A673 (cell line): Measurements from ENCODE around the gene NPY. TPM values are rescaled to one million over a fixed set of nuclear protein-coding genes. Genes with fewer than 3 reads are reported as not detected.

Experiments
- BruUV-seq: library from RNA; stranded (reverse); fragments of 400-500 nt; replicated peaks from 2 replicates; lab custom pipeline; 2021; lab: Mats Ljungman, UMichigan
- CTCF ChIA-PET: fragments of 300-600 bp; sonication (Branson Sonifier 250); formaldehyde crosslinking; loops from one replicate; lab custom pipeline; 2022; ENCODE audit warnings: antibody characterized with exemption; lab: Charles Lee
- POLR2A ChIA-PET: fragments of 300-600 bp; sonication (Branson Sonifier 250); formaldehyde crosslinking; loops from one replicate; lab custom pipeline; 2022; ENCODE audit warnings: antibody characterized with exemption; ENCODE audit not compliant: low non-redundant PET; lab: Charles Lee
- DNase-seq: peaks from one replicate; pipeline ENCODE4 v3.0.0-alpha.2; 2015; ENCODE audit warnings: low spot score
- H3K27ac ChIP-seq: fragments of 200-600 bp; sonication (generic); 2 replicates; pipeline ENCODE4 v1.5.1; 2016; ENCODE audit warnings: mixed run types, low read depth, mild to moderate bottlenecking, mixed read lengths, antibody characterized with exemption, low read length; ENCODE audit not compliant: poor library complexity, severe bottlenecking
- H3K27me3 ChIP-seq: fragments of 200-600 bp; sonication (generic); replicated peaks from 2 replicates; pipeline ENCODE4 v1.6.1; 2017; ENCODE audit warnings: mixed run types, low read depth, mild to moderate bottlenecking, mixed read lengths, antibody characterized with exemption, low read length; ENCODE audit not compliant: insufficient read depth, poor library complexity
- H3K36me3 ChIP-seq: fragments of 200-600 bp; sonication (generic); 2 replicates; pipeline ENCODE4 v1.6.1; 2016; ENCODE audit warnings: mixed run types, mild to moderate bottlenecking, mixed read lengths, antibody characterized with exemption, low read length; ENCODE audit not compliant: insufficient read depth, poor library complexity, severe bottlenecking
- H3K4me1 ChIP-seq: fragments of 200-600 bp; sonication (generic); 2 replicates; pipeline ENCODE4 v1.6.1; 2017; ENCODE audit warnings: mixed run types, mild to moderate bottlenecking, mixed read lengths, antibody characterized with exemption, low read length; ENCODE audit not compliant: insufficient read depth, poor library complexity, severe bottlenecking
- H3K4me3 ChIP-seq: fragments of 200-600 bp; sonication (generic); 2 replicates; pipeline ENCODE4 v1.5.1; 2016; ENCODE audit warnings: low read depth, mixed run types, mild to moderate bottlenecking, mixed read lengths, low read length; ENCODE audit not compliant: poor library complexity, severe bottlenecking
- H3K9me3 ChIP-seq: fragments of 200-600 bp; sonication (generic); 2 replicates; pipeline ENCODE4 v1.6.1; 2016; ENCODE audit warnings: mixed run types, low read depth, mild to moderate bottlenecking, mixed read lengths, antibody characterized with exemption, low read length; ENCODE audit not compliant: poor library complexity, severe bottlenecking
- EZH2 ChIP-seq: fragments of 200-600 bp; sonication (generic); IDR thresholded peaks from 2 replicates; pipeline ENCODE4 v1.6.1; 2017; ENCODE audit warnings: borderline replicate concordance, low read depth, mild to moderate bottlenecking, mixed read lengths, antibody characterized with exemption, low read length; ENCODE audit not compliant: poor library complexity, severe bottlenecking
- intact Hi-C: fragments of 100-400 bp; cut with micrococcal nuclease; formaldehyde crosslinking; loops from one replicate; pipeline ENCODE4 v1.10.0; 2022; ENCODE audit not compliant: unreplicated experiment
- total RNA-seq: library from RNA; stranded (reverse); gene quantifications from 2 replicates; pipeline ENCODE4 v1.2.3, GENCODE V29; 2021
- TF ChIP-seq, protein P1 (sequence below): fragments of 300-800, 200-600 bp; sonication (generic); conservative IDR thresholded peaks from 2 replicates; pipeline ENCODE4 v1.5.1; 2017; ENCODE audit warnings: low read depth, mild to moderate bottlenecking, antibody characterized with exemption, low read length, moderate library complexity, mixed read lengths

NPY gene
- total RNA-seq, 1 experiment from 2014 or later = 40.1 TPM

DNA sequence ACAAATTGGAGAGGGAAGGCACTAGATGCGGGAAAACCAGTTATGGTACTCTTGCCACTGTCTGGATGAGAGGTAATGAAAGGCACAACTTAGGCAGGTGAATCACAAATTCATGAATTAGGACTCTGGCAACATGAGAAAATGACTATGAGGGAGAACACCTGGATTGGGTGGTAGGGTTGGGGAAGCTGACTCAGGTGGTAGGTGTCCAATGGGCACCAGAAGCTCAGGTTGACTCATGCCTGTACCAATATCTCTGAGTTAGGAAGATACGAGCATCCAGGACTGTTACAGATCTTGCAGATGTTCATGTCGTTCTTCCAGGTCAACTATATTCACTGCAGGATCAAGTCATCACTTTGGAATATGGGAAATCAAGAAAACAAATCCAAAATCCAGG lies 56.7 kb downstream of the NPY start:
- DNase-seq = no peak
- Histone ChIP-seq H3K27ac (no peak overlapping the region), H3K9me3 (no peaks in the 10 kb centered on the region), H3K36me3 (no peaks in the 10 kb centered on the region), H3K27me3 (no peaks in the 10 kb centered on the region), H3K4me1 (no peaks in the 10 kb centered on the region), H3K4me3 (no peak overlapping the region)
- POLR2A ChIA-PET = no interaction called here
- no TSS peak for BruUV-seq
- intact Hi-C loops = no loop called here
- CTCF ChIA-PET = interaction anchor here (0.6 kb wide), 1 partner anchor 176 kb away, joined by 3 read pairs; no protein-coding TSS in a partner anchor
- TF ChIP-seq, protein P1, sequence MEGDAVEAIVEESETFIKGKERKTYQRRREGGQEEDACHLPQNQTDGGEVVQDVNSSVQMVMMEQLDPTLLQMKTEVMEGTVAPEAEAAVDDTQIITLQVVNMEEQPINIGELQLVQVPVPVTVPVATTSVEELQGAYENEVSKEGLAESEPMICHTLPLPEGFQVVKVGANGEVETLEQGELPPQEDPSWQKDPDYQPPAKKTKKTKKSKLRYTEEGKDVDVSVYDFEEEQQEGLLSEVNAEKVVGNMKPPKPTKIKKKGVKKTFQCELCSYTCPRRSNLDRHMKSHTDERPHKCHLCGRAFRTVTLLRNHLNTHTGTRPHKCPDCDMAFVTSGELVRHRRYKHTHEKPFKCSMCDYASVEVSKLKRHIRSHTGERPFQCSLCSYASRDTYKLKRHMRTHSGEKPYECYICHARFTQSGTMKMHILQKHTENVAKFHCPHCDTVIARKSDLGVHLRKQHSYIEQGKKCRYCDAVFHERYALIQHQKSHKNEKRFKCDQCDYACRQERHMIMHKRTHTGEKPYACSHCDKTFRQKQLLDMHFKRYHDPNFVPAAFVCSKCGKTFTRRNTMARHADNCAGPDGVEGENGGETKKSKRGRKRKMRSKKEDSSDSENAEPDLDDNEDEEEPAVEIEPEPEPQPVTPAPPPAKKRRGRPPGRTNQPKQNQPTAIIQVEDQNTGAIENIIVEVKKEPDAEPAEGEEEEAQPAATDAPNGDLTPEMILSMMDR = no peak
- no peak for TF ChIP-seq EZH2
